HG02763 (cell line): ENCODE data around the gene HOXC6.

Source experiments
- ATAC-seq: cut with Tn5 transposase; IDR thresholded peaks from one replicate; pipeline ENCODE4 v1.9.1; 2021; ENCODE audit warnings: mild to moderate bottlenecking, moderate library complexity; ENCODE audit not compliant: unreplicated experiment

The HOXC6 gene

DNA sequence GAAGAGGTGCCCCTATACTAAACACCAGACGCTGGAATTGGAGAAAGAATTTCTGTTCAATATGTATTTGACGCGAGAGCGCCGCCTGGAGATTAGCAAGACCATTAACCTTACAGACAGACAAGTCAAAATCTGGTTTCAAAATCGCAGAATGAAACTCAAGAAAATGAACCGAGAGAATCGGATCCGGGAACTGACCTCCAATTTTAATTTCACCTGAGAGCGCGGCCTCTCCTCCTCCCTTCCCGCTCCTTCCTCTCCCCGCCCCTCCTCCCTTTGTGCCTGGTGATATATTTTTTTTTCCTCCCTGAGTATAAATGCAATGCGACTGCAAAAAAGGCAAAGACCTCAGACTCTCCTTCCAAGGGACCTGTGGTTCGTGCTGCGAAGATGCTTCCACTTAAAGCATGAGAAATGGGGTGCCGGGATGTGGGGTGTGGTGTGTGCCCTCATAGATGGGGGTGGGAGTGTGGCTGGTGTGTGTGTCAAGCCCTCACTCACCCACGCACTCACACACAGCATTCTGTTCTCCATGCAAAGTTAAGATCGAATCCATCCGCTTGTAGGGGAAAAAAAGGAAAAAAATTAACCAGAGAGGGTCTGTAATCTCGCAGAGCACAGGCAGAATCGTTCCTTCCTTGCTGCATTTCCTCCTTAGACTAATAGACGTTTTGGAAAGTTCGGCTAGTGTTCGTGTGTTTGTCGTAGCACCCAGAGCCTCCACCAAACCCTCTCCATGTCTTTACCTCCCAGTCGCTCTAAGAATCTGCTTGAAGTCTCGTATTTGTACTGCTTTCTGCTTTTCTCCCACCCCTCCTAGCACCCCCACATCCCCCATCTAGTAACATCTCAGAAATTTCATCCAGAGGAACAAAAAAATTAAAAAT lies 38.8 kb upstream of the HOXC6 start:
- ATAC-seq = no peak

- ATAC-seq = no peak
Observed at GRCh38 chr12:53990311-53991076, 37.7 kb upstream of the HOXC6 start.

- no peak for ATAC-seq
Observed at GRCh38 chr12:53991077-53991460, 37.2 kb upstream of the HOXC6 start.

GRCh38 chr12:53992377-53992889 lies 35.8 kb upstream of the HOXC6 start:
- ATAC-seq = no peak

- no peak for ATAC-seq
Observed at GRCh38 chr12:53993162-53994008, 34.9 kb upstream of the HOXC6 start.

DNA sequence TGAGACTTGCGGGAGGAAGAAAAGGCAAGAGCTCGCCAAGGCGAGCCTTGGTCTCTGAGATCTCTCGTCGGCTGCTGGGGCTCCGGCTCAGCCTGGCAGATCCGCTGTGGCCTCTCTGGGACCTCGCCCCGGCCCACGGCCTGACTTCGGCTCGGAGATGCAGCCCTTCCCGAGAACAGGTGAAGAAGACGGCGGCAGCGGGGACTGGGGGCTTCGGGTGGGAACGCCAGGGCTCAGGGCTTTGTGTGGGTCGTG lies 34.3 kb upstream of the HOXC6 start:
- no peak for ATAC-seq

DNA sequence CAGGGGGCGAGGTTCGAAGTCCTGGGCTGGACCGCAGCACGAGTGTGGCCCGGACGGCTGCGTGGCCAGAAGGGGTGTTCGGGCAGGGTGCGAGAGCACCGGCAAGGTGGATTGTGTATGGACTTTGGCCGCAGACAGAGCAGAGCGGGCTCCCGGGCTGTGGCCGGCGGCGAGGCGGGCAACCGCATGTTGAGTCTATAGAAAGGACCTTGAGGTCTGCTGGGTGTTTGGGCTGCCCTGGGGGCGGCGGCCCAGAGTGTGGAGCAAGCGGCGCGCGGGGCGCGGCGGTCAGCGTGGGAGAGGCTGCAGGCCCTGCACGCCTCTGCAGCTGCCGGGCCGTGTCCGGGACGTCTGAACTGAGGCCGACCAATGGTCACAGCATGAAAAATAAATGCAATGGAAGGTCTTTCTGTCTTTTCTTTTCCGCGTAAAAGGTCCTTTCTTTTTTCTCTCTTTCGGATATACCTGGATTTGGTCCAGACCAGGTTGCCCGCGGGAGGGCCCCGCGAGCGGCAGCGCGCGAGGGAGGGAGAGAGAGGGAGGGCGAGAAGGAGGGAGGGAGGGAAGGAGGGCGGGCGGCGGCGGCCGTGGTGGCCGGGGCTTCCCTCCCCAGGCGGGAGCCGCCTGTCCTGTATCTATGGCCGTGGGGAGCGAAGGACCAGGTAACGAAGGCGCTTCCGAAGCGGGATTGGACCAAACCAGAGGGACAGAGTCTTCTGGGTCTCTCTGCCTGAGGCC lies 33.8 kb upstream of the HOXC6 start:
- no peak for ATAC-seq

- ATAC-seq = no peak
Observed at GRCh38 chr12:53995002-53995377, 33.2 kb upstream of the HOXC6 start.

- ATAC-seq = no peak
Observed at GRCh38 chr12:53995378-53996239, 32.6 kb upstream of the HOXC6 start.

- no peak for ATAC-seq
Observed at GRCh38 chr12:53996240-53997203, 31.7 kb upstream of the HOXC6 start.

- ATAC-seq = no peak
Observed at GRCh38 chr12:53997204-53998109, 30.8 kb upstream of the HOXC6 start.

DNA sequence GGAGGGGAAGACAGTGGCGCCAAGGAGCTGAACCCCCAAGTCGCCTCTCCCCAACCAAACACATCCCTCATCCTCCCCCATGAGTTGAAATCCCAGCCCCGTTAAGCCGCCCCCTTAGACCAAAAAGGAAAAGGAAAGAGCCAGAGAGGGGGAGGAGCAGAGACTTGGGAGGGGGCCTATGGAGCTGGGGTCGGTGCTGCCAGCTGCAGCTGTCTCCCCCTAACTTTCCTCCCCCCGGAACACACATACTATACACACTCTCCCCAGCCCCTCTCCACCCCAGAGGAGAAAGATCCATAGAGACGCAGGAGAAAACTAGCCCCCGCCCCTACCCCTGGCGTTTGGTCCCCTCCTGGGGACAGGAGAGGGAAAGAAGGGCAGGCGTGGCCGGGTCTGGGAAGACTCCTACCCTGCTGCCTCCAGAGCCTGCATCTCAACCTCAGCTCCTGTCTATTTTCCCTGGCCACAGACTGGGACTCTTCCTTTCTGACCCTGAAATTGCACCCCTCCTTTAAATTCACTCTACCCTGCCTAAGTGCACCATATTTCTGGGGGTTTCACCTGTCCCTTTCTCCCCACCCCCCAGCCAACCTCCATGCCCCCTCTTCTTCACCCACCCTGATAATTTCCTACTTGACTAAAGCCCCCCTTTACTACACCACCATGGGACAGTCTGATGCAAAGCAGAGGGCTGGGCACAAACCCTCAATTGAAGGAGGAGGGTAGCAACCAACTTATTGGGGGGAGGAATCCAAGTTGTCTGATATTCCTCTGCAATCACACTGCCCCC lies 29.9 kb upstream of the HOXC6 start:
- no peak for ATAC-seq

GRCh38 chr12:53998900-53999236 lies 29.4 kb upstream of the HOXC6 start:
- no peak for ATAC-seq

GRCh38 chr12:53999559-54000115 lies 28.6 kb upstream of the HOXC6 start:
- no peak for ATAC-seq

- ATAC-seq = no peak
Observed at GRCh38 chr12:54000116-54001114, 27.8 kb upstream of the HOXC6 start, which contains the start of gene HOXC9. Gene HOXC9 (plus strand): TSS chr12:54000161. CDS start chr12:54000189, 28 bp downstream.
